ENCODE results near the gene RBM47. TPM values are rescaled to one million over a fixed set of nuclear protein-coding genes. Genes with fewer than 3 reads are reported as not detected.

The RBM47 gene
- total RNA-seq, 1 experiment from 2014 or later, result 70.3 TPM

DNA sequence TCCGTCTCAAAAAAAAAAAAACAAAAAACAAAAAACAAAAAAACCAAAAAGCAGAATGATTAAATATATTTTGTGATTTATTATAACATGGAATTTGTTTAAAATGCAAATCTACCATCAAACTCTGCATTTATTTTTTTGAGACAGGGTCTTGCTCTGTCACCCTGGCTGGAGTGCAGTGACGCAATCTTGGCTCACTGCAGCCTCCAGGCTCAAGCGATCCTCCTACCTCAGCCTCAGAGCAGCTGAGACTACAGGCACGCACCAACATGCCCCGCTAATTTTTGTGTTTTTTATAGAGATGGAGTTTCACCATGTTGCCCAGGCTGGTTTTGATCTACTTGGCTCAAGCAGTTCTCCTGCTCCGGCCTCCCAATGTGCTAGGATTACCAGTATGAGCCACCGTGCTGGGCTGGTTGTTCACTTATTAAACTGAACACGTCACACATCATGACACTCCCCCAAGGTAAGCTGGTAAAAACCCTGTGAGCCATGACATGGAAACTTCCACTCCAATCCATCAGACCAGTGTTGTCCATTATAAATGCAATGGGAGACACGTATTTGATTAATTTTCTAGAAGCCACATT lies 45.7 kb downstream of the RBM47 start:
- Mint-ChIP-seq H3K27ac (peak overlapping the region in 1 of 3 experiments; percentile 22; a peak in 1 of 7 replicates), H3K4me1 (peaks cover 43 to 46% of the 10 kb centered on the region in 2 experiments), H3K4me3 (no peak overlapping the region), H3K9me3 (no peaks in the 10 kb centered on the region; a peak in 1 of 5 replicates), H3K36me3 (ENCODE audit: insufficient read depth in 1 of 3, low read depth in 3 of 3) (peaks cover 0 to 9% (median 6%) of the 10 kb centered on the region in 3 experiments; a peak in 4 of 7 replicates), H3K27me3 (ENCODE audit: low read depth) (no peaks in the 10 kb centered on the region)
- no peaks in the 10 kb centered on the region; the same call in 1 of the 2 replicates for H3K4me1 ChIP-seq (ENCODE audit: insufficient read depth, low read length)
- no peak overlapping the region for H3K23ac ChIP-seq (ENCODE audit: insufficient read length, low read depth, low read length)
- H3T11ph ChIP-seq (ENCODE audit: low read length), result no peak overlapping the region
- no peak overlapping the region for H2BK120ac ChIP-seq (ENCODE audit: low read depth, low read length, poor library complexity, severe bottlenecking)
- peaks cover 5% of the 10 kb centered on the region for H3K79me1 ChIP-seq (ENCODE audit: insufficient read depth, low read depth, low read length, poor library complexity, severe bottlenecking)
- no peaks in the 10 kb centered on the region for H3K27me3 ChIP-seq (ENCODE audit: insufficient read depth, low read length)
- DNase-seq, result no peak
- no peaks in the 10 kb centered on the region for H4K20me1 ChIP-seq (ENCODE audit: control insufficient read depth, insufficient read depth, insufficient read length)
- H2BK12ac ChIP-seq (ENCODE audit: insufficient read length, low read depth, low read length), result no peak overlapping the region
- H3K14ac ChIP-seq (ENCODE audit: insufficient read depth, low read length), result no peak overlapping the region
- H3K79me2 ChIP-seq (ENCODE audit: insufficient read depth, low read length), result peaks cover 12% of the 10 kb centered on the region; the same call in 1 of the 2 replicates
- H2AFZ ChIP-seq (ENCODE audit: low read length), result no peak overlapping the region
- no peak overlapping the region for H3K27ac ChIP-seq (ENCODE audit: insufficient read length, low read depth, low read length)
- no peak overlapping the region for H2BK5ac ChIP-seq (ENCODE audit: insufficient read length, low read length)
- H3K4me2 ChIP-seq (ENCODE audit: insufficient read depth, insufficient read length, low read length), result no peak overlapping the region
- H4K8ac ChIP-seq (replicated peaks; ENCODE audit: insufficient read length, low read depth, low read length), result no peak overlapping the region
- H3K23me2 ChIP-seq (ENCODE audit: insufficient read length, low read depth, low read length, poor library complexity, severe bottlenecking), result no peaks in the 10 kb centered on the region
- no peak overlapping the region for H3K18ac ChIP-seq (ENCODE audit: insufficient read length, low read depth, low read length)
- no peak overlapping the region for H2BK15ac ChIP-seq (ENCODE audit: low read depth, low read length)
- H2AK5ac ChIP-seq (ENCODE audit: insufficient read length, low read length), result no peak overlapping the region
- no peak overlapping the region for H3K56ac ChIP-seq (ENCODE audit: insufficient read length, low read depth, low read length)
- TF ChIP-seq, protein P1, sequence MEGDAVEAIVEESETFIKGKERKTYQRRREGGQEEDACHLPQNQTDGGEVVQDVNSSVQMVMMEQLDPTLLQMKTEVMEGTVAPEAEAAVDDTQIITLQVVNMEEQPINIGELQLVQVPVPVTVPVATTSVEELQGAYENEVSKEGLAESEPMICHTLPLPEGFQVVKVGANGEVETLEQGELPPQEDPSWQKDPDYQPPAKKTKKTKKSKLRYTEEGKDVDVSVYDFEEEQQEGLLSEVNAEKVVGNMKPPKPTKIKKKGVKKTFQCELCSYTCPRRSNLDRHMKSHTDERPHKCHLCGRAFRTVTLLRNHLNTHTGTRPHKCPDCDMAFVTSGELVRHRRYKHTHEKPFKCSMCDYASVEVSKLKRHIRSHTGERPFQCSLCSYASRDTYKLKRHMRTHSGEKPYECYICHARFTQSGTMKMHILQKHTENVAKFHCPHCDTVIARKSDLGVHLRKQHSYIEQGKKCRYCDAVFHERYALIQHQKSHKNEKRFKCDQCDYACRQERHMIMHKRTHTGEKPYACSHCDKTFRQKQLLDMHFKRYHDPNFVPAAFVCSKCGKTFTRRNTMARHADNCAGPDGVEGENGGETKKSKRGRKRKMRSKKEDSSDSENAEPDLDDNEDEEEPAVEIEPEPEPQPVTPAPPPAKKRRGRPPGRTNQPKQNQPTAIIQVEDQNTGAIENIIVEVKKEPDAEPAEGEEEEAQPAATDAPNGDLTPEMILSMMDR (conservative IDR thresholded peaks at IDR 0.05), result no peak
- H3K9me3 ChIP-seq (ENCODE audit: control insufficient read depth, low read depth, low read length), result no peaks in the 10 kb centered on the region
- no peak overlapping the region for H3K9ac ChIP-seq (ENCODE audit: extremely low read depth, insufficient read length, low read length)
- H4K91ac ChIP-seq (ENCODE audit: insufficient read length, low read depth, low read length), result no peak overlapping the region
- no CpG with 5 or more reads among the region's 9 CpGs for WGBS (ENCODE audit: extremely low coverage, insufficient read length, low lambda C conversion rate)
- H3K4ac ChIP-seq (ENCODE audit: low read depth, low read length), result no peak overlapping the region
- H2BK20ac ChIP-seq (ENCODE audit: low read depth, low read length, poor library complexity, severe bottlenecking), result no peak overlapping the region
- no peak overlapping the region for H4K5ac ChIP-seq (ENCODE audit: insufficient read length, low read depth, low read length)

All from H9 (cell line).